ENCODE measurements around the gene GTSE1.

The GTSE1 gene

GRCh38 chr22:46293577-46294260 is 3.0 kb upstream of the GTSE1 start:
- ATAC-seq: no peak
- no peak for TF ChIP-seq ZC3H10 (CRISPR knock-in tag; IDR thresholded peaks at IDR 0.05)
- TF ChIP-seq TCF4 (CRISPR knock-in tag; IDR thresholded peaks at IDR 0.05; ENCODE audit: borderline replicate concordance): no peak
- TF ChIP-seq ZFP3 (CRISPR knock-in tag; IDR thresholded peaks at IDR 0.05): no peak
- TF ChIP-seq ZNF565 (CRISPR knock-in tag; conservative IDR thresholded peaks at IDR 0.05; ENCODE audit: low read depth): no peak
- no peak for TF ChIP-seq ZNF70 (CRISPR knock-in tag; IDR thresholded peaks at IDR 0.05)
- TF ChIP-seq ISL1 (CRISPR knock-in tag; IDR thresholded peaks at IDR 0.05): no peak
- no peak for TF ChIP-seq TSHZ2 (CRISPR knock-in tag; IDR thresholded peaks at IDR 0.05)
- no peak for TF ChIP-seq CREB5 (CRISPR knock-in tag; IDR thresholded peaks at IDR 0.05; ENCODE audit: low read depth)
- TF ChIP-seq CSDC2 (CRISPR knock-in tag; IDR thresholded peaks at IDR 0.05): no peak
- no peak for TF ChIP-seq BACH2 (CRISPR knock-in tag; IDR thresholded peaks at IDR 0.05; ENCODE audit: borderline replicate concordance)
- no peak for TF ChIP-seq PPARA (CRISPR knock-in tag; IDR thresholded peaks at IDR 0.05; ENCODE audit: borderline replicate concordance)

- no peak for TF ChIP-seq OSR1 (CRISPR knock-in tag; IDR thresholded peaks at IDR 0.05)
- TF ChIP-seq BACH2 (CRISPR knock-in tag; IDR thresholded peaks at IDR 0.05; ENCODE audit: borderline replicate concordance): no peak
- no peak for TF ChIP-seq ZNF70 (CRISPR knock-in tag; IDR thresholded peaks at IDR 0.05)
- TF ChIP-seq POU6F1 (CRISPR knock-in tag; IDR thresholded peaks at IDR 0.05; ENCODE audit: borderline replicate concordance, low read depth): no peak
- TF ChIP-seq TOX (CRISPR knock-in tag; IDR thresholded peaks at IDR 0.05; ENCODE audit: borderline replicate concordance): no peak
- TF ChIP-seq PATZ1 (CRISPR knock-in tag; IDR thresholded peaks at IDR 0.05; ENCODE audit: borderline replicate concordance): no peak
- TF ChIP-seq RARB (CRISPR knock-in tag; IDR thresholded peaks at IDR 0.05): no peak
- TF ChIP-seq CSDC2 (CRISPR knock-in tag; IDR thresholded peaks at IDR 0.05): no peak
- no peak for TF ChIP-seq CREB5 (CRISPR knock-in tag; IDR thresholded peaks at IDR 0.05; ENCODE audit: low read depth)
- TF ChIP-seq CSRNP3 (CRISPR knock-in tag; IDR thresholded peaks at IDR 0.05): no peak
- TF ChIP-seq ZFP30 (CRISPR knock-in tag; IDR thresholded peaks at IDR 0.05): no peak
- TF ChIP-seq ARNTL (CRISPR knock-in tag; IDR thresholded peaks at IDR 0.05; ENCODE audit: borderline replicate concordance, low read depth): no peak
- no peak for TF ChIP-seq GLIS3 (CRISPR knock-in tag; IDR thresholded peaks at IDR 0.05)
- no peak for TF ChIP-seq ISL1 (CRISPR knock-in tag; IDR thresholded peaks at IDR 0.05)
- no peak for TF ChIP-seq ZFP3 (CRISPR knock-in tag; IDR thresholded peaks at IDR 0.05)
- no peak for TF ChIP-seq TSHZ2 (CRISPR knock-in tag; IDR thresholded peaks at IDR 0.05)
- TF ChIP-seq ESRRG (CRISPR knock-in tag; IDR thresholded peaks at IDR 0.05): no peak
- no peak for TF ChIP-seq TCF4 (CRISPR knock-in tag; IDR thresholded peaks at IDR 0.05; ENCODE audit: borderline replicate concordance)
- TF ChIP-seq ZNF8 (CRISPR knock-in tag; IDR thresholded peaks at IDR 0.05): no peak
- no peak for TF ChIP-seq SNAI2 (CRISPR knock-in tag; IDR thresholded peaks at IDR 0.05)
- ATAC-seq: no peak
These were observed 1.9 kb upstream of the GTSE1 start for GRCh38 chr22:46294784-46295183.

Measured in SK-N-SH treated with all-trans-retinoic acid at 6 μM for 48 hours (cell line).